Peyer's patch (tissue), 4 donors: ENCODE results near the gene RPL31. TPM values are rescaled to one million over a fixed set of nuclear protein-coding genes. Genes with fewer than 3 reads are reported as not detected.

Source experiments
- DNase-seq, 3 donors: peaks; one replicate each; pipeline ENCODE4 v3.0.0-alpha.2; 2017 to 2019
- H3K27ac ChIP-seq, 4 donors: fragments of 200-600 bp; sonication (generic); one replicate each; pipeline ENCODE4 v1.5.1; 2016 to 2019
- H3K27me3 ChIP-seq, 2 donors: fragments of 200-600 bp; sonication (generic); one replicate each; pipeline ENCODE4 v1.5.1; 2019
- H3K36me3 ChIP-seq, 3 donors: fragments of 200-600 bp; sonication (generic); one replicate each; pipeline ENCODE4 v1.5.1; 2016 to 2019
- H3K4me1 ChIP-seq, 4 donors: fragments of 200-600 bp; sonication (generic); one replicate each; pipeline ENCODE4 v1.5.1; 2016 to 2019
- H3K4me3 ChIP-seq, 4 donors: fragments of 200-600 bp; sonication (generic); 1 replicate in 3 of 4; 2 replicates in 1 of 4; pipeline ENCODE4 v1.5.1; 2016 to 2019; ENCODE audit warnings: mild to moderate bottlenecking in 1 of 4
- H3K9me3 ChIP-seq, 4 donors: fragments of 200-600 bp; sonication (generic); one replicate each; pipeline ENCODE4 v1.5.1; 2016 to 2019; ENCODE audit warnings: mild to moderate bottlenecking in 1 of 4
- POLR2A ChIP-seq, 2 donors: fragments of 450-650 bp; IDR thresholded peaks; one replicate each; pipeline ENCODE4 v1.5.1; 2017; ENCODE audit warnings: antibody characterized with exemption in 2 of 2, mild to moderate bottlenecking in 2 of 2, moderate library complexity in 2 of 2
- total RNA-seq, 4 donors: library from RNA; depleted of rRNA; stranded (reverse); fragments of >200 nt; gene quantifications; one replicate each; pipeline ENCODE4 v1.1.0, GENCODE V29; 2016
- TF ChIP-seq, protein P1 (sequence below), 6 experiments: fragments of 450-650 bp in 4 of 6; fragments of 200-600 bp in 2 of 6; sonication (generic) in 1 of 6; IDR thresholded peaks; one replicate each; pipeline ENCODE4 v1.5.1; 2017 to 2019; ENCODE audit warnings: antibody characterized with exemption in 6 of 6, mild to moderate bottlenecking in 3 of 6, moderate library complexity in 1 of 6

Gene RPL31
- total RNA-seq, 4 donors from 2014 or later, result 308 to 1,394 (median 568) TPM

DNA sequence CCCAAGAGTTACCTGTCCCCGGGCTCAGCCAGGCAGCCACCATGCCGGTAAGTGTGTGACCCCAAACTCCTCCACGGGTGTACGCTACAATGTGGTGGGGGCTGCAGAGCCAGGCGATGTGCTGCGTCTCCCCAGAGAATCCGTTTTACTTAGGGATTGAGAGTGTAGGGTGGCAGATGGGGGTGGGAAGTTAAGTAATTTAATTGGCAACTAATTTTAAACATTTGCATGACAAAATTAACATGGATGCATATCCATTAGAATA, 26.6 kb upstream of the RPL31 start:
- peaks cover 0 to 50% (median 0%) of the 10 kb centered on the region in 3 donors for H3K36me3 ChIP-seq
- no peak overlapping the region for H3K4me3 ChIP-seq
- no peaks in the 10 kb centered on the region for H3K27me3 ChIP-seq
- H3K9me3 ChIP-seq, result no peaks in the 10 kb centered on the region
- no peak for DNase-seq
- peaks cover 0 to 4% (median 0%) of the 10 kb centered on the region in 4 donors for H3K4me1 ChIP-seq
- TF ChIP-seq, protein P1, sequence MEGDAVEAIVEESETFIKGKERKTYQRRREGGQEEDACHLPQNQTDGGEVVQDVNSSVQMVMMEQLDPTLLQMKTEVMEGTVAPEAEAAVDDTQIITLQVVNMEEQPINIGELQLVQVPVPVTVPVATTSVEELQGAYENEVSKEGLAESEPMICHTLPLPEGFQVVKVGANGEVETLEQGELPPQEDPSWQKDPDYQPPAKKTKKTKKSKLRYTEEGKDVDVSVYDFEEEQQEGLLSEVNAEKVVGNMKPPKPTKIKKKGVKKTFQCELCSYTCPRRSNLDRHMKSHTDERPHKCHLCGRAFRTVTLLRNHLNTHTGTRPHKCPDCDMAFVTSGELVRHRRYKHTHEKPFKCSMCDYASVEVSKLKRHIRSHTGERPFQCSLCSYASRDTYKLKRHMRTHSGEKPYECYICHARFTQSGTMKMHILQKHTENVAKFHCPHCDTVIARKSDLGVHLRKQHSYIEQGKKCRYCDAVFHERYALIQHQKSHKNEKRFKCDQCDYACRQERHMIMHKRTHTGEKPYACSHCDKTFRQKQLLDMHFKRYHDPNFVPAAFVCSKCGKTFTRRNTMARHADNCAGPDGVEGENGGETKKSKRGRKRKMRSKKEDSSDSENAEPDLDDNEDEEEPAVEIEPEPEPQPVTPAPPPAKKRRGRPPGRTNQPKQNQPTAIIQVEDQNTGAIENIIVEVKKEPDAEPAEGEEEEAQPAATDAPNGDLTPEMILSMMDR (IDR thresholded peaks at IDR 0.05), result no peak
- TF ChIP-seq POLR2A (IDR thresholded peaks at IDR 0.05), result no peak
- H3K27ac ChIP-seq, result no peak overlapping the region

DNA sequence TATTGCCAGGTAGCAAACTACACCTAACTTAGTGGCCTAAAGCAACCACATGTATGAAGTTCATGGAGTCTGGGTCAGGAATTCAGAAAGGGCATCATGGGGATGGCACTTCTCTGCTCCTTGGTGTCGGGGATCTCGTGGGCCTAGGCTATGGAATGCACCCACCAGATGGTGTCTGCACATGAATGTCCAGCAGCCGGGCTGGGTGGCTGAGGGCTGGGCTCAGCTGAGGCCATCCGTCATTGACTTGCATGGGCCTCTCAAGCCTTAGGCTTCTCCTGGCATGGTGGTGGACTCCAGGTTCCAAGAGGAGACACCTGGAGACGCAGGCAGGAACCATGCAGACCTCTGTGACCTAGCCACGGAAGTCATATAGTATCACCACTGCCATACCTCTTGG, 26.0 kb upstream of the RPL31 start:
- peak in 1 of 3 donors; percentile 32 for DNase-seq
- Histone ChIP-seq H3K27me3 (no peaks in the 10 kb centered on the region), H3K9me3 (no peaks in the 10 kb centered on the region), H3K27ac (no peak overlapping the region), H3K4me1 (peaks cover 0 to 4% (median 0%) of the 10 kb centered on the region in 4 donors), H3K4me3 (no peak overlapping the region), H3K36me3 (peaks cover 0 to 44% (median 0%) of the 10 kb centered on the region in 3 donors)
- no peak for TF ChIP-seq POLR2A (IDR thresholded peaks at IDR 0.05)
- TF ChIP-seq, protein P1 (IDR thresholded peaks at IDR 0.05), result no peak

DNA sequence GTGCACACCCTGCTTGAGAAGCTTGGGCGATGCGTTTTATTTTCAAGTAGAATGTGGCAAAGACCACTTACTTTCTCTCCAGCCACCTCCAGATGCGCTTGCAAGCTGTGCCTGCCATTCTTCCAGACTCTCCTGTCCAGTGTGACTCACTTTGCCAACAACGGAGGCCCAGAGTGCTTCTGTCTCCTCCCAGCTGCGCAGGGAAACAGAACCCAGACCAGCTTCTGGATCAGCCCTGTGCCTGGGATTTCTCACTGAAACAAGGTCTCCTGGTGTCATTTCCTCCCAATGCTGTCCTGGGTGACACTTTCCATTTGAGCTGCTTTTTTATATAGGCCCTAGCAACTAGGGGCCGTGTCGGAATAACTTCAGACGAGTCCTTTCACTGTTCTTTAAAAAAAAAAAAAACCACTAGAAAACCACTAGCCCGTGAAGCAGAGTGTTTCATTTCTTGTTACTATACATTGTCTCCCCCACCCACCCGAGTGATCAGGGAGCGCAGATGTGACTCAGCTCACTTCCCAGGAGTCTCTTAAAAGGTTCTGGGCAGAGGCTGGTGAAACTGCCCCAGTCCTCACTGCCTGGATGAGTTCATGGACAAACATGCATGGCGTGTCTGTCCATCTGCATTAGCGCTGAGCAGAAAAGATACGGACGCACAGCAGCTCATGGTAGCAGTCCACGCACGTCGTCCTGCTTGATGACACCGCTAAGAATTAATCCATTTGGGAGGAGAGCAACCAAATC, 25.3 kb upstream of the RPL31 start:
- no peak overlapping the region for H3K27ac ChIP-seq
- peak in 2 of 3 donors; percentile 36 to 43 for DNase-seq
- peaks cover 0 to 48% (median 0%) of the 10 kb centered on the region in 3 donors for H3K36me3 ChIP-seq

DNA sequence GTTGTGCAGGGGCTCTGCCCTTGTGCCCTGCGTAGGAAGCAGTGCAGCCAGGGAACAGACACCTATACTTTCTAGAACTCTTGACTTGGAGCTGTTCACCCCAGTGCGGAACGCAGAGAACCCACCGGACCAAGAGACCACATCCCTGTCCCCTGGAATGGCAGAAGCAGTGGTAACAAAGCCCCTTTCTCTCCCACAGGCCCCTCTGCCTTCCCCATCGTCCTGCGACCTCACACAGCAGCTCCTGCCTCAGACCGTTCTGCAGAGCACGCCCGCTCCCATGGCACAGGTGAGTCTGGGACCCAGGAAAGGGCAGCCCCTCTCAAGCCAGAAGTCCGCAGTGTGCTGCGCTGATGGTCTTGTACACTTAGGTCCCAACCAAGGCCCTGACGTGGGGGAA, 24.6 kb upstream of the RPL31 start:
- no peak overlapping the region for H3K4me3 ChIP-seq
- no peaks in the 10 kb centered on the region for H3K9me3 ChIP-seq
- no peaks in the 10 kb centered on the region for H3K27me3 ChIP-seq
- peak in 1 of 3 donors; percentile 34 for DNase-seq
- TF ChIP-seq POLR2A (IDR thresholded peaks at IDR 0.05), result no peak
- TF ChIP-seq, protein P1 (IDR thresholded peaks at IDR 0.05), result no peak
- peaks cover 0 to 4% (median 0%) of the 10 kb centered on the region in 4 donors for H3K4me1 ChIP-seq
- H3K27ac ChIP-seq, result no peak overlapping the region
- peaks cover 0 to 50% (median 0%) of the 10 kb centered on the region in 3 donors for H3K36me3 ChIP-seq

More for the DNA sequence above, 25.3 kb upstream of the RPL31 start:
- TF ChIP-seq, protein P1 (IDR thresholded peaks at IDR 0.05), result no peak
- no peak for TF ChIP-seq POLR2A (IDR thresholded peaks at IDR 0.05)
- H3K4me3 ChIP-seq, result no peak overlapping the region
- peaks cover 0 to 4% (median 0%) of the 10 kb centered on the region in 4 donors for H3K4me1 ChIP-seq
- no peaks in the 10 kb centered on the region for H3K9me3 ChIP-seq
- H3K27me3 ChIP-seq, result no peaks in the 10 kb centered on the region

DNA sequence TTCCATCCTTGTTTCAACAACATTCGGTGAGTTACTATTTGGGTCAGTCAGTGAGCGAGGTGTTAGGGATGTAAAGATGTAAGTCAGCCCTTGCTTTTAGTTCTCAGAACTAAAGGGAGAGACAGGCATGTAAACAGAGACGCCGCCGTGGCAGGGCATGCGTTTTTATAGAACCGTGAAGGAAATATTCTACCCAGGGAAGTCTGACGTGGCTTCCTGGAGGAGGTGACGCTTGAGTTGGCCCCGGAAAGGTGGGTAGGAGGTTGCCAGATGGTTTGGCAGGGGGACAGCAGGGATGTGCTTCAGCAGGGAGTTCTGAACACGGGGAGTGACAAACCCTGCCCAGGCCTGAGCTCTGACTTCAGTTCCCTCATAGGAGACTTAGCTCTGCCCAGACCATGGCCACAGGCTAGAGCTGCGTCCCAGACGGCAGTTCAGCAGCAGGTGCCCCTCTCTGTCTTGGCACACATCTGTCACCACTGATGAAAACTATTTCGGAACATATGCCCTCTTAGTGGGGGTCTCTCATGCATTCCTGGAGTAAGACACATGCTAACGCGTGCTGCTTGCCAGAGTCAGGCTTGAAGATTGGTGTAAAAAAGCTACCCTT, 23.4 kb upstream of the RPL31 start:
- H3K9me3 ChIP-seq, result no peaks in the 10 kb centered on the region
- TF ChIP-seq POLR2A (IDR thresholded peaks at IDR 0.05), result no peak
- TF ChIP-seq, protein P1 (IDR thresholded peaks at IDR 0.05), result no peak
- no peak overlapping the region for H3K27ac ChIP-seq
- H3K4me1 ChIP-seq, result peaks cover 0 to 4% (median 0%) of the 10 kb centered on the region in 4 donors
- H3K36me3 ChIP-seq, result peaks cover 0 to 43% (median 0%) of the 10 kb centered on the region in 3 donors
- DNase-seq, result peak in 1 of 3 donors; percentile 47
- H3K27me3 ChIP-seq, result no peaks in the 10 kb centered on the region
- H3K4me3 ChIP-seq, result no peak overlapping the region
